Fibroblast of skin of back (primary cell): ENCODE results near the gene RPL10L. TPM values are rescaled to one million over a fixed set of nuclear protein-coding genes. Genes with fewer than 3 reads are reported as not detected.

ENCODE experiments used
- DNase-seq: peaks from one replicate; pipeline ENCODE4 v3.0.0-alpha.2; 2013
- polyA plus RNA-seq, 2 experiments: library from polyadenylated mRNA; unstranded; fragments of 120-200 nt; gene quantifications; one replicate each; pipeline ENCODE4 v1.2.1, GENCODE V29; 2013; ENCODE audit not compliant: insufficient read length in 2 of 2

RPL10L gene
- polyA plus RNA-seq (2013, experiment 1 of 2; ENCODE audit: insufficient read length), result 0.26 TPM
- polyA plus RNA-seq (2013, experiment 2 of 2; ENCODE audit: insufficient read length), result not detected

- DNase-seq, result no peak
Measured at GRCh38 chr14:46651526-46652144, at the start of gene RPL10L. Gene RPL10L (minus strand): TSS chr14:46651781. CDS start chr14:46651736, 45 bp downstream.

- no peak for DNase-seq
Measured at GRCh38 chr14:46691819-46692218, 40.2 kb upstream of the RPL10L start.

GRCh38 chr14:46686652-46687051 lies 35.1 kb upstream of the RPL10L start:
- DNase-seq, result no peak

GRCh38 chr14:46672128-46672527 lies 20.5 kb upstream of the RPL10L start:
- DNase-seq, result no peak

- DNase-seq, result no peak
Measured at GRCh38 chr14:46663382-46663781, 11.8 kb upstream of the RPL10L start.

- no peak for DNase-seq
Measured at GRCh38 chr14:46661728-46662127, 10.1 kb upstream of the RPL10L start.

- DNase-seq, result no peak
Measured at GRCh38 chr14:46653031-46653755, 1.6 kb upstream of the RPL10L start.

- DNase-seq, result no peak
Measured at GRCh38 chr14:46646796-46647195, 4.8 kb downstream of the RPL10L start.

GRCh38 chr14:46626876-46627275 lies 24.7 kb downstream of the RPL10L start:
- no peak for DNase-seq
